Stimulated activated CD8-positive, alpha-beta memory T cell treated with anti-CD3 and anti-CD28 coated beads, Interleukin-15, amount 100 ng/mL, for 1 hour (primary cell): Measurements from ENCODE around the gene NUB1.

Experiments used
- DNase-seq: peaks from one replicate; pipeline ENCODE4 v3.0.0-alpha.2; 2020; ENCODE audit warnings: low read depth

NUB1 gene

DNA sequence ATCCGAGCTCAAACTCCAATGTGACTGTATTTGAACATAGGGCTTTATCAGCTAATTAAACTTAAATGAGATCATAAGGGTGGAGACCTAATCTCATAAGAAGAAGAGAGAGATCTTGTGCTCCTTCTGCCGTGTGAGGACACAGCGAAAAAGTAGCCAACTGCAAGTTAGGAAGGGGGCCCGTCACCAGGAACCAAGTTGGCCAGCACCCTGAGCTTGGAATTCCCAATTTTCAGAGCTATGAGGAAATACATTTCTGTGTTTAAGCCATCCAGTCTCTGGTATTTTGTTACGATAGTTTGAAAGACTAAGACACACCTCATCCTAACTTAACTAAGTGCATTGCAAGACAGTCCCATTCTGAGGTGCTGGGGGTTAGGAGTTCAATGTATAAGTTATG, 82.3 kb downstream of the NUB1 start:
- DNase-seq = no peak

DNA sequence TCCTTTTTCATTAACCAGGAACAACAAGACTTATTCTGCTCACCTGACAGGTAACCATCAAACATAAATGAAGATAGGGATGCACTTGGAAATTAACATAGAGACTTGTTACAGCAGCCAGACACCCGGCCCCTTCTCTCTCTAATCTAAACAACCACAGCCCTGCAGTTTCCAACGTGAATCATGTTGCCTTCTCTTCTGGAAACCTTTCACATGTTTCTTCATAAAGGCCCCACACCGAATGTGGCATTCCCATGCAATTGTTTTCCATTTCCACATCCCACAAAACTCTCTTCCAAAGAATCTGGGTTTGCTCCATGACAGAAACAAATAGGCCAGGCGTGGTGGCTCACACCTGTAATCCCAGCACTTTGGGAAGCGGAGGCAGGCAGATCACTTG, 83.2 kb downstream of the NUB1 start:
- no peak for DNase-seq

DNA sequence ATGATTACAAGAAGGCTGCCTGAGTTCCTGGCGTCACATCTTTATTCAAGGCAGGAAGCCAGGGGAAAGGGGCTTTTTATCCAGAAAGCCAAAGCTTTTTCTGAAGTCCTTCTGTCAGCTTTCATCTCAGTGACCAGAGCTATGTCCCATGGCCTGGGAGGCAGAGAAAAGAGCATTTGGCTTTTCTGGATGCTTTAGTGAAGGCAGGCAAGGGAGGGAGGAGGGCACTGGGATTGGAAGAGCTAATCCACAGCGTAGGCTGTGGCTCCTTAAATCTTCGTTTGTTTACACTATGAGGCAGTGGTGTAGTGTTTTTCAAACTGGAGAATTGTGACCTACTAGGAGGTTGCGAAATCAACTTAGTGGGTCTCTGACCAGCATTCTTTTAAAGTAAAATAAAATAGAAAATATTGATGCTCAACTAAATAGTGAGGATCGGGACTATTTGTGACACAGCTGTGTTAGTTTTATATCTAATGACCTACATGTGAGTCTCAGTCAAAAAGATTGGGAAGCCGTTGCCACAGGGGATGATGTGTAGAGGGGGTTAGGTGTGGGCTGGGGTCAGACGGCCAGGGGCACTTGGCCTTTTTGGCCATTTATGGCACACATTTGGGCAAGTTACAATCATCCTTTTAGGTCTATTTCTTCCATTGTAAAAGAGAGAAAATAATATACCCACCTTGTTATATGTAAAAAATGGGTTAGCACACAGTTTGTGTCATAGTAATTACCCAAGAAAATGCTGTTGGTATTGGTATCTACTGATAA, 84.2 kb downstream of the NUB1 start:
- DNase-seq = no peak

GRCh38 chr7:151426441-151426903, 84.9 kb downstream of the NUB1 start:
- no peak for DNase-seq

DNA sequence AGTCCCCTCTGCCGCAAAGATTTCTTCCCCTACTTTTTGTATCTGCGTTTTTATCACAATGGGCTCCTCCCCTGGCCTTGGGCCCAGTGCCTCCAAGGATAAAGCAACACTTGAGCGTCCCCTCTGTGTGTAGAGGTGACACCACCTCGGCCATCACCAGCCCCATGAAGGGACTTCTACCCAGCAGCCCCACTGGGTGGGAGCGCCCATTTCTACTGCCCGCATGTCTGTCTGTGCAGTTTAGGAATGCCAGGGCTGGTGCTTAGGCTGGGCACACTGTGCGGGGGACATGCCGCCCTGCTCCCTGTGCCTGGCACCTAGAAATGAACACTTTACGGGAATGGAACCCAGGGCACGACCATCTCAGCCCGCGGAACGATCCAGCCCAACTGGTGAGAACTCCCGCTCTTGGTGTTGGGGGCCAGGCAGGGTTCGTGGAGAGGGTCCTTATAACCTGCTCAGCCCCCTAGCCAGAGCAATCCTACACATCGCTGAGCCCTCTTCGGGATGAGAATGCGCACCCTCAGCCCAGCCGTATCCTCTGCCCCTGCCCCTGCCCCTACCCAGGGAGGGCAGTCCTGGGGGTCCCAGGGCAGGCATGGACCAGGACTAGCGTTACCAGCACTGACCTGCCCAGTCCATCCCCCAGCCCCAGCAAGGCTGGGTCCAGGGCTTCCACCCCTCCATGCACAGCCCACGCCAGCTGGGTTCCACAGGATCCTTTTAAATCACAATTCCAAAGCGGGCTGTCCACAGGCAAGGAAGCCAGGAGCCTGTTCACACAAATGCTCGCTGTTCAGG, 85.5 kb downstream of the NUB1 start:
- DNase-seq = no peak

GRCh38 chr7:151427705-151428377, 86.2 kb downstream of the NUB1 start:
- no peak for DNase-seq
